Measurements from ENCODE around the gene MCM5. TPM values are rescaled to one million over a fixed set of nuclear protein-coding genes. Genes with fewer than 3 reads are reported as not detected.

Gene MCM5
- total RNA-seq, 1 experiment from 2014 or later: 194 TPM

- H3K36me3 ChIP-seq (ENCODE audit: control insufficient read depth in 1 of 2, insufficient read depth in 2 of 2, low read length in 2 of 2): no peaks in the 10 kb centered on the region
- H3K9me3 ChIP-seq (ENCODE audit: control insufficient read depth in 1 of 2, insufficient read depth in 1 of 2, low read depth in 1 of 2, low read length in 2 of 2): no peaks in the 10 kb centered on the region
- intact Hi-C loops (cut with micrococcal nuclease): no loop called here
- H4K20me1 ChIP-seq (ENCODE audit: insufficient read depth): no peaks in the 10 kb centered on the region
- H3K4me2 ChIP-seq (ENCODE audit: low read length): no peak overlapping the region
- H3K9me2 ChIP-seq (ENCODE audit: insufficient read depth): no peaks in the 10 kb centered on the region
- no peaks in the 10 kb centered on the region for H3K27me3 ChIP-seq (ENCODE audit: insufficient read depth, low read length)
- CTCF ChIA-PET: no interaction called here
- no TSS peak for BruUV-seq (replicated peaks)
- ATAC-seq (no peak), DNase-seq (ENCODE audit: low read depth, low spot score) (no peak)
- no peaks in the 10 kb centered on the region for H3K79me2 ChIP-seq (ENCODE audit: insufficient read depth, low read length)
- RAD21 ChIA-PET (ENCODE audit: low non-redundant PET in 1 of 2, low total read pairs in 2 of 2, uncharacterized antibody in 2 of 2, unreplicated experiment in 2 of 2): no interaction called here
- peaks cover 0 to 4% of the 10 kb centered on the region in 2 experiments; a peak in 2 of 4 replicates for H3K4me1 ChIP-seq (ENCODE audit: control insufficient read depth in 1 of 2, insufficient read depth in 2 of 2, low read length in 2 of 2)
- H2AFZ ChIP-seq (ENCODE audit: low read depth, low read length, poor library complexity, severe bottlenecking): no peak overlapping the region
- H3K9ac ChIP-seq (ENCODE audit: low read length): no peak overlapping the region
- no peak overlapping the region for H3K27ac ChIP-seq (ENCODE audit: low read depth, low read length)
- POLR2A ChIA-PET: no interaction called here
- TF ChIP-seq CEBPB (IDR thresholded peaks at IDR 0.05; ENCODE audit: low read depth) (no peak), ELF1 (IDR thresholded peaks at IDR 0.05; ENCODE audit: borderline replicate concordance, low read depth) (no peak), ZNF274 (IDR thresholded peaks at IDR 0.05; ENCODE audit: low read depth, low read length) (no peak), JUND (IDR thresholded peaks at IDR 0.05) (no peak), SIN3A (IDR thresholded peaks at IDR 0.05; ENCODE audit: low read depth) (no peak), ZFX (IDR thresholded peaks at IDR 0.05) (no peak), EGR1 (IDR thresholded peaks at IDR 0.05; ENCODE audit: low read depth) (no peak), FOSL1 (IDR thresholded peaks at IDR 0.05; ENCODE audit: low read depth) (no peak), CBX3 (IDR thresholded peaks at IDR 0.05; ENCODE audit: low read depth) (no peak), SRF (IDR thresholded peaks at IDR 0.05; ENCODE audit: low read depth) (no peak), EZH2 (IDR thresholded peaks at IDR 0.05) (no peak), MAX (IDR thresholded peaks at IDR 0.05) (no peak), POLR2AphosphoS5 (IDR thresholded peaks at IDR 0.05; ENCODE audit: low read depth, low read length) (no peak)
- TF ChIP-seq, protein P1, sequence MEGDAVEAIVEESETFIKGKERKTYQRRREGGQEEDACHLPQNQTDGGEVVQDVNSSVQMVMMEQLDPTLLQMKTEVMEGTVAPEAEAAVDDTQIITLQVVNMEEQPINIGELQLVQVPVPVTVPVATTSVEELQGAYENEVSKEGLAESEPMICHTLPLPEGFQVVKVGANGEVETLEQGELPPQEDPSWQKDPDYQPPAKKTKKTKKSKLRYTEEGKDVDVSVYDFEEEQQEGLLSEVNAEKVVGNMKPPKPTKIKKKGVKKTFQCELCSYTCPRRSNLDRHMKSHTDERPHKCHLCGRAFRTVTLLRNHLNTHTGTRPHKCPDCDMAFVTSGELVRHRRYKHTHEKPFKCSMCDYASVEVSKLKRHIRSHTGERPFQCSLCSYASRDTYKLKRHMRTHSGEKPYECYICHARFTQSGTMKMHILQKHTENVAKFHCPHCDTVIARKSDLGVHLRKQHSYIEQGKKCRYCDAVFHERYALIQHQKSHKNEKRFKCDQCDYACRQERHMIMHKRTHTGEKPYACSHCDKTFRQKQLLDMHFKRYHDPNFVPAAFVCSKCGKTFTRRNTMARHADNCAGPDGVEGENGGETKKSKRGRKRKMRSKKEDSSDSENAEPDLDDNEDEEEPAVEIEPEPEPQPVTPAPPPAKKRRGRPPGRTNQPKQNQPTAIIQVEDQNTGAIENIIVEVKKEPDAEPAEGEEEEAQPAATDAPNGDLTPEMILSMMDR (IDR thresholded peaks at IDR 0.05 in 2 of 3, conservative IDR thresholded peaks at IDR 0.05 in 1 of 3; ENCODE audit: borderline replicate concordance in 1 of 3, insufficient read depth in 1 of 3, low read depth in 2 of 3, low read length in 2 of 3): no peak
- H3K4me3 ChIP-seq (replicated peaks in 1 of 2; ENCODE audit: low read depth in 1 of 2, low read length in 2 of 2): no peak overlapping the region
These were observed 58.0 kb downstream of the MCM5 start for GRCh38 chr22:35457729-35458546.

Measured in HCT116 (cell line).